Endothelial cell of umbilical vein (primary cell): ENCODE results near the gene FAM114A2.

ENCODE experiments used
- CTCF ChIP-seq, 2 donors: IDR thresholded peaks; 1 replicate in 1 of 2; 2 replicates in 1 of 2; pipeline ENCODE4 v1.5.1; 2011; ENCODE audit warnings: low read length in 2 of 2, mild to moderate bottlenecking in 2 of 2, moderate library complexity in 2 of 2, control low read depth in 1 of 2, inconsistent platforms in 1 of 2, low read depth in 1 of 2; ENCODE audit not compliant: insufficient read depth in 1 of 2; ENCODE audit errors: extremely low read depth in 1 of 2
- EZH2 ChIP-seq: IDR thresholded peaks from 2 replicates; pipeline ENCODE4 v1.6.1; 2012; ENCODE audit warnings: borderline replicate concordance, low read depth, mild to moderate bottlenecking, moderate library complexity, low read length, inconsistent platforms; ENCODE audit not compliant: severe bottlenecking
- FOS ChIP-seq: IDR thresholded peaks from 2 replicates; pipeline ENCODE4 v1.6.1; 2011; ENCODE audit warnings: mild to moderate bottlenecking, low read length, moderate library complexity, borderline replicate concordance; ENCODE audit not compliant: insufficient read depth
- JUN ChIP-seq: IDR thresholded peaks from 2 replicates; pipeline ENCODE4 v1.6.1; 2011; ENCODE audit warnings: borderline replicate concordance, low read depth; ENCODE audit not compliant: insufficient read length, insufficient read depth
- POLR2A ChIP-seq: IDR thresholded peaks from 2 replicates; pipeline ENCODE4 v1.6.1; 2012; ENCODE audit warnings: low read depth, mild to moderate bottlenecking, control low read depth, low read length
- POLR2AphosphoS5 ChIP-seq: IDR thresholded peaks from 2 replicates; pipeline ENCODE4 v1.6.1; 2012; ENCODE audit warnings: low read depth, mild to moderate bottlenecking, control low read depth, low read length, moderate library complexity; ENCODE audit not compliant: insufficient read depth
- TF ChIP-seq, protein P1 (sequence below): IDR thresholded peaks from 2 replicates; pipeline ENCODE4 v1.6.1; 2011; ENCODE audit not compliant: insufficient read depth, insufficient read length

DNA sequence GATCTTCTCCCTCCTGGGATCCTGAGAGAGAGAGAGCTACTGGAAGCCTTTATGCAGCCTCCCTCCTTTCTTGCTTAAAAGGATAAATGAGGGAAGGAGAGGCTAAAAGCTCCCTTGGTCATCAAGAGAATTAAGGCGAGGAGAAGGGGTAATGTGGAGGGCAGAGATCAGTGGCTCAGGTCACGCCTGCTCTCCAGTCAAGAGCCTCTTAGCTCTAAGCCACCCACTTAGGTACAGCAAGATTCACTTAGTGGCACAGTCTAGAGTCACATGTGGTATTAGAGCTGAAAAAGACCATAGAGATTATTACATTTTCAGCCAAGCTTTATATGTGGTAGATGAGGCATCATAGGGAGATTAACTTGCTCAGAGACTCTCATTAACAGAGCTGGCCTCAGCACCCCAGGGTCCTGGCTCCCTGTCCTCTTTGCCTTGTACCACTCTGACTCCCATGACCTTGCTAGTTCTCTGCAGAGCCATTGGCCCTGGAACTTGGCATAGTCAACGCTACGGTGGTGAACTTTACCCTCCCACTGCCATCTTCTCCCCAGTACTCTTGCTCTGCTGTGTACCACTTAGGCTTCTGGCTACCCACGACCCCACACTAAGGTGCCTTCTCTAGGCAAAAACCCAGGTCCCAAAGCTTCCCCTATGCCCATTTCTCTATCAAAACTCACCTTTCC is 37.7 kb upstream of the FAM114A2 start:
- TF ChIP-seq JUN, result no peak
- no peak for TF ChIP-seq CTCF (IDR thresholded peaks at IDR 0.05; ENCODE audit: extremely low read depth in 1 of 2, insufficient read depth in 1 of 2, low read depth in 1 of 2, low read length in 2 of 2)
- TF ChIP-seq POLR2A, result no peak
- TF ChIP-seq POLR2AphosphoS5, result no peak
- TF ChIP-seq EZH2, result no peak
- TF ChIP-seq, protein P1, sequence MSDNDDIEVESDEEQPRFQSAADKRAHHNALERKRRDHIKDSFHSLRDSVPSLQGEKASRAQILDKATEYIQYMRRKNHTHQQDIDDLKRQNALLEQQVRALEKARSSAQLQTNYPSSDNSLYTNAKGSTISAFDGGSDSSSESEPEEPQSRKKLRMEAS, result no peak
- TF ChIP-seq FOS, result no peak
